ENCODE data around the gene PIP4K2B. TPM values are rescaled to one million over a fixed set of nuclear protein-coding genes. Genes with fewer than 3 reads are reported as not detected.

The PIP4K2B gene
- total and polyA plus RNA-seq, 9 of the 15 experiments (the other 6 are each of a cell fraction or from before 2014, with no cell fraction given) = 3.7 to 29.9 (median 23.0) TPM

DNA sequence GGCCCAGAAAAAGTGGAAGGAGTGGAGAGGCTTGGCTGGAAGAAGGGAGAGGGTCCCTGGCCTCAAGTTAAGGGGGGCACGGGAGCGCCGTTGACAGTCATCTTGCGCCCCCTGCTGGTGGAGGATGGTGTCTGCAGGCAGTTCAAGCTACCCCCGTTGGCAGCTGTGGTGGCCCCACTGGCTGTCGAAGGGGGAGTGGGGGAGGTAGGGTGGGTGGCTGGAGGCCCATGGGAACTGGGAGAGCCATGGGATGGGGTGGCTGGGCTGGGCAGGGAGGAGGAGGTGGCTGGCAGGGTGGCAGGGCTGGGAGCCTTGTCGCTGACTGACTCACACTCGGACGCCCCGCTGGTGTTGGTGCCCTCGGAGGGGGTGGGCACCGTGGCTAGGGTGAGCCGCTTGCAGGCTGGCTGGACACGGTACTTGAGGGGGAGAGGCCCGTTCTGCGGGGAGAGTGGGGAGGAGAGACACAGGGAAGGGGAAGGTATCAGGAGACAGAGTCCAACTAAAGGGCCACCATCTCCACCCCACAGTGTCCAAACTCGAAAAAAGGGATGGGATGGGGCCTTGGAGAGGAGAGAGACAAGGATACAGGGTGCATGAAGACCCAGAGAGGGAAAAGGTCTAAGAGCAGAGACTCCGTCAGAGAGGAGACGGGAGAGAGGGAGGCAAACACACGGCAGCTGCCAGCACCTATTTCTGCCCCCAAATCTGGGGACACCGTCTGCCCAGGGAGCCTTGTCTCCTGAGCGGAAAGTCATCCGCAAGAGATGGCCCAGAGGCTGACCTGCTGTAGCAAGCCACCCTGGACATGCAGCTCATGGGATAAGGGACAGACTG lies 64.0 kb downstream of the PIP4K2B start:
- H3K4me1 ChIP-seq (replicated peaks in 1 of 2; ENCODE audit: control insufficient read depth in 2 of 2, insufficient read depth in 2 of 2, low read length in 2 of 2) = peaks cover 21 to 57% of the 10 kb centered on the region in 2 experiments; a peak in 4 of 5 replicates
- 37% methylated on average over 17 of the region's 23 CpGs for WGBS (ENCODE audit: insufficient coverage, low coverage, missing lambda C conversion rate)
- no peak overlapping the region for H3K4me3 ChIP-seq
- DNase-seq (ENCODE audit: extremely low read depth in 1 of 4, low spot score in 3 of 4) = peak; percentile 72 to 82 (median 80)
- 0 out of 2 replicates have a peak, but pooled peaks cover 3% of the 10 kb centered on the region for H4K20me1 ChIP-seq (replicated peaks; ENCODE audit: control insufficient read depth, insufficient read depth, low read length)
- ATAC-seq = peak; percentile 58
- intact Hi-C loops (cut with micrococcal nuclease) = loop anchor here (1.0 kb wide), 1 partner anchor 58 kb away; no protein-coding TSS in a partner anchor
- CTCF ChIA-PET (ENCODE audit: low intra/inter-chr PET ratio) = interaction anchor here (1.4 to 3.0 kb wide), 3 partner anchors 59 to 417 kb away, joined by 5 to 25 read pairs (median 6); no protein-coding TSS in a partner anchor
- no peaks in the 10 kb centered on the region for H3K27me3 ChIP-seq (ENCODE audit: control insufficient read depth in 2 of 2, insufficient read depth in 2 of 2, low read length in 2 of 2)
- peaks cover 23% of the 10 kb centered on the region for H3K79me2 ChIP-seq (ENCODE audit: control insufficient read depth, insufficient read depth, low read length)
- no TSS peak for BruUV-seq (replicated peaks)
- H3K36me3 ChIP-seq (ENCODE audit: control insufficient read depth, insufficient read depth, low read length) = peaks cover 78% of the 10 kb centered on the region; the same call in 2 of the 3 replicates
- H3K9ac ChIP-seq (ENCODE audit: insufficient read depth in 1 of 2, low read depth in 2 of 2, low read length in 2 of 2) = peak overlapping the region in 1 of 2 experiments; percentile 83; a peak in 2 of 4 replicates
- H3K27ac ChIP-seq (ENCODE audit: extremely low read depth, low read depth, low read length) = no peak overlapping the region
- no peak overlapping the region for H2AFZ ChIP-seq (ENCODE audit: low read depth, low read length)
- no peaks in the 10 kb centered on the region for H3K9me3 ChIP-seq (replicated peaks; ENCODE audit: control insufficient read depth, insufficient read depth, low read depth, low read length)
- no peak overlapping the region for H3K4me2 ChIP-seq (ENCODE audit: insufficient read depth, low read length)
- POLR2A ChIA-PET = interaction anchor here (0.5 to 1.0 kb wide), 3 partner anchors 12 to 136 kb away, joined by 3 read pairs; no protein-coding TSS in a partner anchor
- in situ Hi-C loops (cut with MboI) = no loop called here
- peaks cover 5% of the 10 kb centered on the region for H3K9me1 ChIP-seq (ENCODE audit: control insufficient read depth, insufficient read depth, low read length)
- FAIRE-seq = no peak
- TF ChIP-seq ZNF263 (CRISPR knock-in tag; IDR thresholded peaks at IDR 0.05; ENCODE audit: borderline replicate concordance) = no peak
- no peak for TF ChIP-seq ZNF707 (CRISPR knock-in tag; conservative IDR thresholded peaks at IDR 0.05)
- no peak for TF ChIP-seq MYC (IDR thresholded peaks at IDR 0.05; ENCODE audit: low read depth, low read length)
- TF ChIP-seq MYC (CRISPR knock-in tag; IDR thresholded peaks at IDR 0.05; ENCODE audit: borderline replicate concordance, low read depth) = no peak
- peak; percentile 29; the same call in 1 of the 2 replicates for TF ChIP-seq MYNN (IDR thresholded peaks at IDR 0.05)
- no peak for TF ChIP-seq MYNN (CRISPR knock-in tag; IDR thresholded peaks at IDR 0.05)
- no peak for TF ChIP-seq HNRNPH1 (optimal IDR thresholded peaks at IDR 0.05; ENCODE audit: low read depth, low read length)
- no peak for TF ChIP-seq KAT2B (IDR thresholded peaks at IDR 0.05; ENCODE audit: low read depth, low read length)
- no peak for TF ChIP-seq ZNF589 (CRISPR knock-in tag; IDR thresholded peaks at IDR 0.05; ENCODE audit: low read depth)
- no peak for TF ChIP-seq POLR2AphosphoS5 (IDR thresholded peaks at IDR 0.05; ENCODE audit: control insufficient read depth, insufficient read depth, low read depth, low read length)
- no peak for TF ChIP-seq AFF4 (CRISPR knock-in tag; IDR thresholded peaks at IDR 0.05)
- no peak for TF ChIP-seq MAFF (IDR thresholded peaks at IDR 0.05; ENCODE audit: low read length)
- peak; percentile 71 for TF ChIP-seq POLR2G (IDR thresholded peaks at IDR 0.05; ENCODE audit: low read depth, low read length)
- no peak for TF ChIP-seq ZKSCAN3 (CRISPR knock-in tag; IDR thresholded peaks at IDR 0.05)
- no peak for TF ChIP-seq XRCC4 (IDR thresholded peaks at IDR 0.05; ENCODE audit: extremely low read depth, insufficient read depth, insufficient read length)
- peak; percentile 61; the same call in 1 of the 2 replicates for TF ChIP-seq XRCC5 (IDR thresholded peaks at IDR 0.05; ENCODE audit: low read depth, low read length)
- TF ChIP-seq ARHGAP35 (IDR thresholded peaks at IDR 0.05; ENCODE audit: partially characterized antibody) = no peak
- no peak for TF ChIP-seq CBX1 (IDR thresholded peaks at IDR 0.05; ENCODE audit: low read depth)
- TF ChIP-seq CREM (IDR thresholded peaks at IDR 0.05; ENCODE audit: low read depth) = peak; percentile 43; the same call in 1 of the 2 replicates
- TF ChIP-seq ZNF175 (CRISPR knock-in tag; IDR thresholded peaks at IDR 0.05; ENCODE audit: low read depth) = no peak
